GM23248 (cell line): ENCODE measurements around the gene GREB1. TPM values are rescaled to one million over a fixed set of nuclear protein-coding genes. Genes with fewer than 3 reads are reported as not detected.

Source experiments
- DNase-seq: peaks from one replicate; pipeline ENCODE4 v3.0.0-alpha.2; 2015
- H2AFZ ChIP-seq: fragments of 200-600 bp; sonication (generic); 2 replicates; pipeline ENCODE4 v1.6.1; 2016; ENCODE audit warnings: antibody characterized with exemption
- H3F3A ChIP-seq: fragments of 200-600 bp; sonication (generic); 2 replicates; pipeline ENCODE4 v1.6.1; 2016; ENCODE audit warnings: mild to moderate bottlenecking, antibody characterized with exemption, mixed run types; ENCODE audit not compliant: insufficient read depth
- H3K27ac ChIP-seq: fragments of 200-600 bp; sonication (generic); 2 replicates; pipeline ENCODE4 v1.5.1; 2016; ENCODE audit warnings: mild to moderate bottlenecking
- H3K27me3 ChIP-seq: fragments of 200-600 bp; sonication (generic); replicated peaks from 2 replicates; pipeline ENCODE4 v1.6.1; 2016; ENCODE audit warnings: mild to moderate bottlenecking; ENCODE audit not compliant: insufficient read depth
- H3K36me3 ChIP-seq: fragments of 200-600 bp; sonication (generic); 2 replicates; pipeline ENCODE4 v1.6.1; 2016; ENCODE audit warnings: low read depth, mild to moderate bottlenecking
- H3K4me1 ChIP-seq: fragments of 200-600 bp; sonication (generic); 2 replicates; pipeline ENCODE4 v1.6.1; 2016; ENCODE audit warnings: mild to moderate bottlenecking; ENCODE audit not compliant: insufficient read depth
- H3K4me2 ChIP-seq: fragments of 200-600 bp; sonication (generic); one replicate; pipeline ENCODE4 v1.6.1; 2016; ENCODE audit warnings: mild to moderate bottlenecking; ENCODE audit not compliant: unreplicated experiment
- H3K4me3 ChIP-seq: fragments of 200-600 bp; sonication (generic); 2 replicates; pipeline ENCODE4 v1.5.1; 2016; ENCODE audit warnings: mild to moderate bottlenecking
- H3K79me2 ChIP-seq: fragments of 200-600 bp; sonication (generic); 2 replicates; pipeline ENCODE4 v1.6.1; 2016; ENCODE audit warnings: mild to moderate bottlenecking; ENCODE audit not compliant: insufficient read depth
- H3K9ac ChIP-seq: fragments of 200-600 bp; sonication (generic); 2 replicates; pipeline ENCODE4 v1.6.1; 2016; ENCODE audit warnings: mild to moderate bottlenecking
- H3K9me2 ChIP-seq: fragments of 200-600 bp; sonication (generic); 2 replicates; pipeline ENCODE4 v1.6.1; 2016; ENCODE audit warnings: mixed run types, mild to moderate bottlenecking, moderate library complexity; ENCODE audit not compliant: insufficient read depth
- H3K9me3 ChIP-seq: fragments of 200-600 bp; sonication (generic); one replicate; pipeline ENCODE4 v1.6.1; 2017; ENCODE audit warnings: low read depth
- H4K20me1 ChIP-seq: fragments of 200-600 bp; sonication (generic); 2 replicates; pipeline ENCODE4 v1.6.0; 2016; ENCODE audit not compliant: insufficient read depth
- EZH2 ChIP-seq: fragments of 200-600 bp; sonication (generic); IDR thresholded peaks from 2 replicates; pipeline ENCODE4 v1.6.1; 2018; ENCODE audit warnings: antibody characterized with exemption, mild to moderate bottlenecking; ENCODE audit not compliant: insufficient read depth, poor library complexity, severe bottlenecking
- EZH2phosphoT487 ChIP-seq: fragments of 200-600 bp; sonication (generic); IDR thresholded peaks from 2 replicates; pipeline ENCODE4 v1.6.1; 2018; ENCODE audit warnings: antibody characterized with exemption, moderate library complexity, mild to moderate bottlenecking, low read depth; ENCODE audit not compliant: insufficient read depth
- whole genome bisulfite sequencing, 2 experiments: methylation state at CpG; one replicate each; pipeline ENCODE4 v1.1.6; 2015 to 2017; ENCODE audit warnings: low lambda C conversion rate in 2 of 2, low coverage in 1 of 2; ENCODE audit errors: missing lambda C conversion rate in 2 of 2; 5-methylcytosine and 5-hydroxymethylcytosine counted together
- in situ Hi-C: fragments of 300-500 bp; cut with MboI; formaldehyde crosslinking; loops from 2 replicates; pipeline ENCODE4 v1.15.0; 2020
- polyA plus RNA-seq: library from polyadenylated mRNA; unstranded; fragments of >200 nt; fragmentation: Nextera tagmentation; extraction: Ambion mirVana; gene quantifications from 2 replicates; pipeline ENCODE4 v1.2.1, GENCODE V29; 2016
- total RNA-seq: library from RNA; depleted of rRNA; stranded (reverse); fragments of >200 nt; shearing (Covaris generic); gene quantifications from 2 replicates; pipeline ENCODE4 v1.2.3, GENCODE V29; 2014

The GREB1 gene
- total and polyA plus RNA-seq, 2 experiments from 2014 or later = not detected

GRCh38 chr2:11513319-11513718, 20.5 kb upstream of the GREB1 start:
- DNase-seq = no peak
- Histone ChIP-seq H3K4me2 (no peak overlapping the region), H3K27ac (no peak overlapping the region), H3K36me3 (no peaks in the 10 kb centered on the region), H3K27me3 (peaks cover 23% of the 10 kb centered on the region), H3K9me2 (no peaks in the 10 kb centered on the region), H4K20me1 (no peaks in the 10 kb centered on the region), H3K9me3 (no peaks in the 10 kb centered on the region), H3F3A (no peaks in the 10 kb centered on the region), H2AFZ (no peak overlapping the region), H3K79me2 (no peaks in the 10 kb centered on the region), H3K9ac (no peak overlapping the region), H3K4me1 (no peaks in the 10 kb centered on the region), H3K4me3 (no peak overlapping the region)
- in situ Hi-C loops = no loop called here
- 65 to 77% methylated on average over 5 of the region's 5 CpGs for WGBS, 2 experiments
- TF ChIP-seq EZH2 (no peak), EZH2phosphoT487 (no peak)

- Histone ChIP-seq H4K20me1 (no peaks in the 10 kb centered on the region), H3K4me2 (no peak overlapping the region), H3K27ac (no peak overlapping the region), H3K27me3 (peaks cover 23% of the 10 kb centered on the region), H3K4me3 (no peak overlapping the region), H3F3A (no peaks in the 10 kb centered on the region), H3K9me2 (no peaks in the 10 kb centered on the region), H3K9ac (no peak overlapping the region), H3K36me3 (no peaks in the 10 kb centered on the region), H2AFZ (no peak overlapping the region), H3K4me1 (no peaks in the 10 kb centered on the region), H3K79me2 (no peaks in the 10 kb centered on the region), H3K9me3 (no peaks in the 10 kb centered on the region)
- in situ Hi-C loops = no loop called here
- 65 to 76% methylated on average over 3 of the region's 3 CpGs for WGBS, 2 experiments
- DNase-seq = no peak
- TF ChIP-seq EZH2 (no peak), EZH2phosphoT487 (no peak)
Observed at GRCh38 chr2:11514081-11514730, 19.6 kb upstream of the GREB1 start.

- Histone ChIP-seq H2AFZ (no peak overlapping the region), H3K36me3 (no peaks in the 10 kb centered on the region), H3K27me3 (peaks cover 20% of the 10 kb centered on the region), H3K4me3 (no peak overlapping the region), H3K79me2 (no peaks in the 10 kb centered on the region), H3K4me2 (no peak overlapping the region), H3K9me2 (no peaks in the 10 kb centered on the region), H3K9ac (no peak overlapping the region), H4K20me1 (no peaks in the 10 kb centered on the region), H3K4me1 (no peaks in the 10 kb centered on the region), H3F3A (no peaks in the 10 kb centered on the region), H3K27ac (no peak overlapping the region), H3K9me3 (no peaks in the 10 kb centered on the region)
- TF ChIP-seq EZH2 = no peak
- TF ChIP-seq EZH2phosphoT487 = no peak
- DNase-seq = no peak
- in situ Hi-C loops = no loop called here
- WGBS, 2 experiments = 61 to 62% methylated on average over 4 to 6 of the region's 6 CpGs
Observed at GRCh38 chr2:11514904-11515303, 18.9 kb upstream of the GREB1 start.

- DNase-seq = no peak
- no peak overlapping the region for H2AFZ ChIP-seq
- H3K9ac ChIP-seq = no peak overlapping the region
- H3K4me2 ChIP-seq = no peak overlapping the region
- 2 to 4% methylated on average over 5 to 6 of the region's 6 CpGs for WGBS, 2 experiments
- peaks cover 15% of the 10 kb centered on the region for H3K27me3 ChIP-seq
- TF ChIP-seq EZH2 (no peak), EZH2phosphoT487 (no peak)
- in situ Hi-C loops = no loop called here
- no peaks in the 10 kb centered on the region for H3K9me3 ChIP-seq
- H3F3A ChIP-seq = no peaks in the 10 kb centered on the region
- no peak overlapping the region for H3K4me3 ChIP-seq
- no peaks in the 10 kb centered on the region for H3K9me2 ChIP-seq
- H3K79me2 ChIP-seq = no peaks in the 10 kb centered on the region
- no peaks in the 10 kb centered on the region for H4K20me1 ChIP-seq
- no peak overlapping the region for H3K27ac ChIP-seq
- H3K4me1 ChIP-seq = no peaks in the 10 kb centered on the region
- H3K36me3 ChIP-seq = no peaks in the 10 kb centered on the region
Observed at GRCh38 chr2:11515490-11515981, 18.3 kb upstream of the GREB1 start.
